ENCODE measurements around the gene ZFYVE28.

The ZFYVE28 gene

DNA sequence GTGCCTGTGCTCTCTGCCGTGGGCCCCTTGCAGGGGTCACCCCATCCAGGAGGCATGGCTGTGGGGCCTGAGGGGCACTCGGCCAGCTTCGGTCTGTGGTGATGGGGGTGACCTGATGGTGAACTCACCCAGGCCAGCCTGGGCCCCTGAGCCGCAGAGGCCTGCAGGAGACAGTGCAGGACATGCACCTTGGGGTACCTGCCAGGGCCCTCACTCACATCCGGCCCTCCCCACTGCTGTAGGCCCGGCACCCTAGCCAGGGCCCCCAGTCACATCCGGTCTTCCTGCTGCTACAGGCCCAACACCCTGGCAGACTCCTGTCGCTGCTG is 7.6 kb upstream of the ZFYVE28 start:
- Mint-ChIP-seq H3K4me1 (peaks cover 21% of the 10 kb centered on the region), H3K27ac (no peak overlapping the region), H3K27me3 (ENCODE audit: low read depth, poor library complexity) (peaks cover 29% of the 10 kb centered on the region), H3K4me3 (no peak overlapping the region), H3K36me3 (ENCODE audit: low read depth) (no peaks in the 10 kb centered on the region), H3K9me3 (no peaks in the 10 kb centered on the region)
- TF ChIP-seq, protein P1, sequence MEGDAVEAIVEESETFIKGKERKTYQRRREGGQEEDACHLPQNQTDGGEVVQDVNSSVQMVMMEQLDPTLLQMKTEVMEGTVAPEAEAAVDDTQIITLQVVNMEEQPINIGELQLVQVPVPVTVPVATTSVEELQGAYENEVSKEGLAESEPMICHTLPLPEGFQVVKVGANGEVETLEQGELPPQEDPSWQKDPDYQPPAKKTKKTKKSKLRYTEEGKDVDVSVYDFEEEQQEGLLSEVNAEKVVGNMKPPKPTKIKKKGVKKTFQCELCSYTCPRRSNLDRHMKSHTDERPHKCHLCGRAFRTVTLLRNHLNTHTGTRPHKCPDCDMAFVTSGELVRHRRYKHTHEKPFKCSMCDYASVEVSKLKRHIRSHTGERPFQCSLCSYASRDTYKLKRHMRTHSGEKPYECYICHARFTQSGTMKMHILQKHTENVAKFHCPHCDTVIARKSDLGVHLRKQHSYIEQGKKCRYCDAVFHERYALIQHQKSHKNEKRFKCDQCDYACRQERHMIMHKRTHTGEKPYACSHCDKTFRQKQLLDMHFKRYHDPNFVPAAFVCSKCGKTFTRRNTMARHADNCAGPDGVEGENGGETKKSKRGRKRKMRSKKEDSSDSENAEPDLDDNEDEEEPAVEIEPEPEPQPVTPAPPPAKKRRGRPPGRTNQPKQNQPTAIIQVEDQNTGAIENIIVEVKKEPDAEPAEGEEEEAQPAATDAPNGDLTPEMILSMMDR (IDR thresholded peaks at IDR 0.05), result no peak
- DNase-seq, result no peak

DNA sequence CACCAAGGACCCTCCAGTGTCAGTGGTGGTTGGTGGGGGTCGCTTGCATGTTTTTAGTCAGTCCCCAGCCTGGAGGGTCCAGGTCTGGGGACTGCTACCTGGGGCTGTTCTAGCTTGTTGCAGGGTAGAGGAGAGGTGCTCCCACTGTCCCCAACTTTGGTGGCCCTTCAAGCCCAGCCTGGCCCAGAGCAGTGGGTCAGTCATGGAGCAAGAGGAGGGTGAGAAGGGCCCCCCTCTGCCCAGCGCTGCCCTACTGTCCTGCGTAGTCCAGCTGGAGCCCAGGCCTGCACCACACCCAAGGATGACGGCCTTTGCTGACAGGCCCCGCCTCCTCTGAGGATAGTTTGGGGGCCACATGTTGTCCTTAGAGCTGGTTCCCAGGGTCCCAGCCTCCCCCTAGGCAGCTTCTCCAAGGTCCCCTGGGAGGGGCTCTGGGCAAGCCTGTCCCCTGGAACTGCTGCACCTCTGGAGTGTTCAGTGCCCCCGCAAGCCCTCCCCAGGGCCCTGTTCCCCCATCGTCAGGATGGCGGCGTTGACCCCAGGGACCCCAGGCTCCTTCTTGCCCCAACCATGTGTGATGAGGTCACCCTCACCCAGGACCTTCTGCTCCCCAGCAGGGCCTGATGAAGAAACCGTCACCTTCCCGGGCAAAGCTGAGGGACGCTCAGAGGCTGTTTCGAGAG is 7.1 kb upstream of the ZFYVE28 start:
- Mint-ChIP-seq H3K4me1 (peaks cover 21% of the 10 kb centered on the region), H3K27me3 (ENCODE audit: low read depth, poor library complexity) (peaks cover 34% of the 10 kb centered on the region), H3K4me3 (no peak overlapping the region), H3K27ac (no peak overlapping the region), H3K9me3 (no peaks in the 10 kb centered on the region), H3K36me3 (ENCODE audit: low read depth) (no peaks in the 10 kb centered on the region)
- TF ChIP-seq, protein P1 (IDR thresholded peaks at IDR 0.05), result no peak
- DNase-seq, result no peak

DNA sequence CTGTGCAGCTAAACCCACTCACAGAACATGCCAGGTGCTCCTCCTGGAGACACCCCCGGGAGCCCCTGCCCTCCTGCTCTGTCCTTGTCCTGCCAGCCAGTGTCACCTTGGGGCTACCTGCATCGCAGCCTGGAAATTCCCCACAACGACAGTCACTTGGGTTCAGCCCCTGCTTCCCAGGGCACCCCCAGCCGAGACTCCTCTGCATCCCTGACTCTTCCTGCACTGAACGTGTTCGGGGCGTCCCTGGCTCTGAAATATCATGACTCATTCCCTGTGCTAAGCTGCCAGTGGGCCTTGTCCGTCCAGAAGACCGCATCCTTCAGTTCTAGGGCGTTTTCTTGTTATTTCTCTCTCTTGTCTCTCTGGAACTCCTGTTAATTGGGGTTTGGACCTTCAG is 6.1 kb upstream of the ZFYVE28 start:
- DNase-seq, result no peak
- no peak overlapping the region for H3K27ac Mint-ChIP-seq

DNA sequence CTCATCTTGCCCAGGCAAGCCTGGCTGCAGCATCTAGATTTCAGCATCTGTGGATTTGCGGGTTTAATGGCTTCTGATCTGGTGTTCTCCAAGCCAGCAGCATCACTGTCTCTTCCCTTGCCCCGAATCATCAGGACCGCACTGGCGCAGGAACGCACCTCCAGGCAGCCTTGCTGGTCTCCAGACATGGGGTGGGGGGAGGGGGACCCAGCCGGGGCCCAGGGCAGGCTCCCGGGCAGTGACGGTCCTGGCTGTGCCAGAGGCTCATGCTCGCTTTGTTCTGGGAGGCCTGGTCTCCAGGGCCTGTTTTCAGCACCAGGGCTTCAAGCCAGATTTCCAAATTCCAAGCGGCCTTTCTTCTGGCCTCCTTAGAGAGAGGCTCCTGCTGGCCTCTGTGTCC is 5.2 kb upstream of the ZFYVE28 start:
- H3K36me3 Mint-ChIP-seq (ENCODE audit: low read depth), result no peaks in the 10 kb centered on the region
- DNase-seq, result no peak
- peaks cover 49% of the 10 kb centered on the region for H3K27me3 Mint-ChIP-seq (ENCODE audit: low read depth, poor library complexity)
- TF ChIP-seq, protein P1 (IDR thresholded peaks at IDR 0.05), result no peak
- no peak overlapping the region for H3K27ac Mint-ChIP-seq
- H3K4me1 Mint-ChIP-seq, result peaks cover 30% of the 10 kb centered on the region
- no peaks in the 10 kb centered on the region for H3K9me3 Mint-ChIP-seq
- H3K4me3 Mint-ChIP-seq, result no peak overlapping the region

More for the DNA sequence above, 6.1 kb upstream of the ZFYVE28 start:
- Mint-ChIP-seq H3K27me3 (ENCODE audit: low read depth, poor library complexity) (peaks cover 44% of the 10 kb centered on the region), H3K36me3 (ENCODE audit: low read depth) (no peaks in the 10 kb centered on the region), H3K9me3 (no peaks in the 10 kb centered on the region), H3K4me3 (no peak overlapping the region), H3K4me1 (peaks cover 29% of the 10 kb centered on the region)
- TF ChIP-seq, protein P1 (IDR thresholded peaks at IDR 0.05), result no peak

DNA sequence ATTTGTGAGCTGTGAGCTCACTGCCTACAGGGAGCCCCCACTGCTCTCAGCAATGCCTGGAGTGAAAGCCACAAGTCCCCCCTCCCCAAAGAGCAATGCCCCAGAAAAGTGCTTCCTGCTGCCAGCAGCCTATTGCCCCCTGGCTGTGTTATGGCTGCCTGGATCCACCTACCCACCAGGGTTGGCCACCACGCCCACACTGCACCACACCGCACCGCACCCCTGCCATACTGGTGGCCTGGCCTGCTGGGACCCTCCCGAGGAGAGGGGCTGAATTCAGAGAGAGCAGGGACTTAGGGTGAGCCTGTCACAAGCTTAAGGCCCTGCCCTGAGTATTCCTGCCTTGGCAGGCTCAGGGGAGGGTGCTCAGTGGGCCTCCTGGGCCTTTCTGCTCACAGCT is 4.6 kb upstream of the ZFYVE28 start:
- H3K4me1 Mint-ChIP-seq, result peaks cover 24% of the 10 kb centered on the region
- TF ChIP-seq, protein P1 (IDR thresholded peaks at IDR 0.05), result no peak
- DNase-seq, result no peak
- no peaks in the 10 kb centered on the region for H3K36me3 Mint-ChIP-seq (ENCODE audit: low read depth)
- H3K9me3 Mint-ChIP-seq, result no peaks in the 10 kb centered on the region
- no peak overlapping the region for H3K4me3 Mint-ChIP-seq
- peaks cover 50% of the 10 kb centered on the region for H3K27me3 Mint-ChIP-seq (ENCODE audit: low read depth, poor library complexity)
- H3K27ac Mint-ChIP-seq, result no peak overlapping the region

DNA sequence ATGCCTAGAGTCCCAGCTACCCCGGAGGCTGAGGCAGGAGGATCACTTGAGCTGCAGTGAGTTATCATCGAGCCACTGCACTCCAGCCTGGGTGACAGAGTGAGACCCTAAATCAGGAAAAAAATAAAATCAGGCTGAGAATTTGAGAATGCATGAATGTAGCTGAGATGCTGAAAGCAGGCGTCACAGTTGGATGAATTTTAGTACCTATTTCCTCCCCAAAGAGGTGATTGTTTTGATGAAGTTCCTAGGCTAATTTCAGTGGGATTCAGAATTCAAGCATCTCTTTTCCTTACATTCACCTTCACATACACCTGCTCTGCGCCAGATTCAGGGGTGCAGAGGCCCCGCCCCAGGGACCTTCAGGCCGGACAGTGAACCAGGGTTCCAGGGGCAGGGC is 3.5 kb upstream of the ZFYVE28 start:
- DNase-seq, result no peak
- Mint-ChIP-seq H3K4me1 (peaks cover 24% of the 10 kb centered on the region), H3K27ac (no peak overlapping the region), H3K9me3 (no peaks in the 10 kb centered on the region), H3K4me3 (no peak overlapping the region), H3K27me3 (ENCODE audit: low read depth, poor library complexity) (peaks cover 60% of the 10 kb centered on the region), H3K36me3 (ENCODE audit: low read depth) (no peaks in the 10 kb centered on the region)
- TF ChIP-seq, protein P1 (IDR thresholded peaks at IDR 0.05), result no peak
